HG02943 (cell line): ENCODE data around the gene C1QTNF6.

Experiments
- ATAC-seq: cut with Tn5 transposase; IDR thresholded peaks from one replicate; pipeline ENCODE4 v1.9.1; 2021; ENCODE audit warnings: mild to moderate bottlenecking, low read depth, moderate library complexity; ENCODE audit not compliant: unreplicated experiment

Gene C1QTNF6

GRCh38 chr22:37146507-37147180 lies 41.4 kb downstream of the C1QTNF6 start:
- ATAC-seq = no peak

DNA sequence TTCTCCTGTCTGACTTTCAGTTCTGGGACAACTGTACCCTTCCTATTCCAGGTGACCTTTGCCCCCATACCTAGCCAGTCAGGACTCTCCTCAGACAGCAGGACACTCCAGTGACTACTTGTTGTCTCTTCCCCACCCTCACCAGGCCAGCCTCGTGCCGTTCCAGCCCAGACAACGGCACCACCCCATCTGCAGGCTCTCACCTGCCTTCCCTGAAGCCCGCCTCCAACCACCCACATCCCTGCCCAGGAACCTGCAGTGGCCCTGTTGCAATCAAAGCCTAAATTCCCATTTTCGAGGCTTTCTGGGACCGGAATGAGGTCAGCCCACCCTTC lies 42.0 kb downstream of the C1QTNF6 start:
- no peak for ATAC-seq

GRCh38 chr22:37145180-37146050 lies 42.6 kb downstream of the C1QTNF6 start:
- ATAC-seq = no peak

- no peak for ATAC-seq
These were observed 43.9 kb downstream of the C1QTNF6 start for GRCh38 chr22:37144180-37144554.

DNA sequence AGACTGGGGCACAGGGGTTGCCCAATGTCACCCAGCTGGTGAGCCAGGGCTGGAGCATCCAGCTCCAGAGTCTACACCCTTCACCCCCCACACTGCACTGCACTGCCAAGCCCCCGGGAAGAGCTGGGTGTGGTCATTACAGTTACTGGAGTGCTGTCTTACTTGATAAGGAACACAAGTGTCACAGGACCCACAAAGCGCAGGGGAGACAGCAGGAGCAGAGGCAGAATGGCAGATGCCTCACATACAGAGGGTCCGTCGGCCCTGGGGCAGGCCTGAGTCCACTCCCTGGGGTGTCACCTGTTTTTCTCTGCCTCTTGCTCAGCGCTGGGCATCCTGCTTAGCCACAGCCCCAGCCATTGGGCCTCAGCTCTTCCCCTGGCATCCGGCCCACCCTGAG lies 46.1 kb downstream of the C1QTNF6 start:
- no peak for ATAC-seq

- ATAC-seq = no peak
These were observed 46.6 kb downstream of the C1QTNF6 start for GRCh38 chr22:37141476-37141875.

DNA sequence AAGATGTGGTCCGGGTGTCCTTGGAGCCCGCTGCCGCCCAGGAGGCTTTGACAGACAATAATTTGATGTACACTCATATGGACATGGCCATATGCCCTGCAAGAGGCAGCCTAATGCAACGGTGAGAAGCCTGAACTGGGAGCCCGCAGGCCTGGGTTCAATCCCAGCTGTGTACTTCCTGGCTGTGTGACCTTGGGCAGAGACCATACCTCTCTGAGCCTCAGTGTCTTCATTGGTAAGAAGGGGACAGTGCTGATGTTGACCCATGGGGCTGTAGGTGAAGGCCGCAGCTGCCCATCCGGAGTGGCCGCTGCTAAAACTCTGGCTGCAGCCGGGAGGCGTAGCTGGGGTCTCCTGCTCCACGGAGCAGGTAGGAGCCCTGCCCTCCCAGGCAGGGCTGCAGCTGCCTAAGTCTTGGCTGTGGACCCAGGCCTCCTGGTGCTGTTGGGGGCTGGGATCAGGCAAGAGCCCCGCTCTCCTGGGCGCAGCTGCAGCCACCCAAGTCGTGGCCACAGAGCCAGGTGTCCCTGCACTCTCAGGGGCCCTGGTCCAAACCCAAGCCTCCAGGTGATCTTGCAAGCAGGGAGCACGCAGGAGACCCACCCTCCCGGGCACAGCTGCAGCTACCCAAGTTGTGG lies 47.2 kb downstream of the C1QTNF6 start:
- ATAC-seq = no peak

DNA sequence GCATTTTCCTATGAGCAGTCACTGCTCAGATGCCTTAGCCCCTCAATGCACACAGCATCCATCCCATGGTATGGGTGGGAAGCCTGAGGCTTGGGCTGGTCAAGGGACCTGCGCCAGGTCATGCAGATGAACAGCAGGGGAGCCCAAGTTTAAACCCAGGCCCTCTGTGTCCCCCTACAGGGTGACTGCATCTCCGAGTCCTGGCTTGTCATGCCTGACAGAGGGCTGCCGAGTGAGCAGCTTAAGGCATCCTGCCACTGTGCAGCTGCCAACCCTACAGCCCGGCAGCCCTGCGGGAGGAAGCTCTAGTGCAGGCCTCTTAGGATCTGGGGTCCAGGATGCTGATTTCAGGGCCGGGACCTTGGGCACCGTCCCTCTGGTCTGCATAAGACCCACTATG lies 48.3 kb downstream of the C1QTNF6 start:
- no peak for ATAC-seq

DNA sequence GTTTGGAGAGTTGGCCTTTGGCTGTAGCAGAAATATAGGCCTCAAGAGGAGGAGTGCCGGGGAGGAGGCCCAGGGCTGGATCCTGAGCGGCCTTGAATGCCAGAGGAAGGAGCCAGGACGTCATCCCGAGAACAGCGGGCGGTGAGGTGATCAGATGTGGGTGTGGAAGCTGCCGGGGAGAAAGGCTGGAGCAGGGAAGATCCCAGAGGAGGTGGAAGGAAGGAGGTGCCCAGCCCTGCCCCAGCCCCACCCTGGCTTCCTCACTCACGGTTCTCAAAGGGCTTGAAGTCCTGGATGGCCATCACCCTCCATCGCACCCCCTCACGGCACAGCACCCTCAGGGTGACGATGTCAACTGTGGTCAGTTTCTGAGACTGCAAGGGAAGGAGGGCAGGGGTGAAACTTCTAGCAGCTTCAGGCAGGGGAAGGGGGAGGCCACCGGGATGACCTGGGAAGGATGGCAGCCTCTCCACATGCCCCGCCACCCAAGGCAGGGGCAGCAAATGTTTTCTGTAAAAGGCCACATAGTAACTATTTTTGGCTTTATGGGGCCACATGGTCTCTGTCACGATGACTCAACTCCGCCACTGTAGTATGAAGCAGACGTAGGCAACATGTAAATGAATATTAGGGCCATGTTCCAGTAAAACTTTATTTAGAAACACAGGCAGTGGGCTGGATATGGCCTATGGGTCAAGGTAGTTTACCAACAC lies 49.0 kb downstream of the C1QTNF6 start:
- ATAC-seq = no peak

- ATAC-seq = no peak
These were observed 50.0 kb downstream of the C1QTNF6 start for GRCh38 chr22:37137903-37138665.

DNA sequence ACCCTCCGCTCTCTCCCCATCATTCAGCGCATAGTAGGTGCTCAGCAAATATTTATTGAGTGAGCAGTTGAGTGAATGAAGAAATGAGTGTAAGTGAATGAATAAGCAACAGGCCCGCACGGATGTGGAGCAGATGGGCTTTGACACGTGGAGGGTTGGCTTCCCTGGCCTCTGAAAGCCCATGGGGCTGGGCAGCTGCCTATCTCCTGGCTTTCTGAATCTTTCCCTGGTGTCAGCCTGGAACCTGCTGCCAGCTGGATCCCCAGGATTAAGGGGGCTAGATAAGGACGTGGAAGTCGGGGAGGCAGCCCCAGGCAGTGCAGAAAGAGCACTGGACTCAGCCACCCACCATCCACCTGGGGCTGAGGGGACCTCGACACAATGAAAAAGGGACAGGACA lies 50.9 kb downstream of the C1QTNF6 start:
- no peak for ATAC-seq

DNA sequence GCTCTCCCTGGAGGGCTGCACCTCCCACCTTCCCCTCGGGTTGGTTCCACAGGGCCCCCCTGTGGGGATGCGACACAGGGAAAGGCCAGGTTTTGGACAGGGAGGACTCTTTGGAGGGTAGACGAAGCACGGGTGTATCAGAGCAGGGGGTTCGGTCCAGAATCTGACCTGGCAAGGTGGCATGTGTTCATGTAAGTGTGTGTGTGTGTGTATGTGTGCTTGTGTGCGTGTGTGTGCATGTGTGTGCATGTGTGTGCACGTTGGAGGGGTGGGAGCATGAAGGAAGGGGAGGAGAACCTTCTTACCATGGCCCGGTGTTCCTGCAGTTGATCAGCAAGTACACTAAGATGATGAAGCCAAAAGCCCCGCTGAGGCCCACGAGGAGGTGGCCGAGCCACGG lies 53.0 kb downstream of the C1QTNF6 start:
- ATAC-seq = no peak

- ATAC-seq = no peak
These were observed 54.6 kb downstream of the C1QTNF6 start for GRCh38 chr22:37133304-37134018.

- no peak for ATAC-seq
These were observed 55.3 kb downstream of the C1QTNF6 start for GRCh38 chr22:37132773-37133172.
